Skeletal muscle tissue (tissue), 4 donors: ENCODE measurements around the gene CKS2. TPM values are rescaled to one million over a fixed set of nuclear protein-coding genes. Genes with fewer than 3 reads are reported as not detected.
A peak's percentile ranks its signal among the peaks of the same experiment; 100 is the strongest.
"Not testable (repeated sequence)": the region's sequence is repeated elsewhere in the genome, so short reads cannot be mapped to it uniquely, and the experiment has no call there.

Experiments
- H3K27ac ChIP-seq: one replicate; pipeline ENCODE4 v1.7.0; 2013; ENCODE audit warnings: mild to moderate bottlenecking, low read depth, low read length, inconsistent platforms
- H3K27me3 ChIP-seq, 3 donors: one replicate each; pipeline ENCODE4 v1.7.0; 2013; ENCODE audit warnings: low read length in 3 of 3; ENCODE audit not compliant: control insufficient read depth in 3 of 3, insufficient read depth in 3 of 3
- H3K36me3 ChIP-seq, 3 donors: one replicate each; pipeline ENCODE4 v1.7.0; 2013; ENCODE audit warnings: low read length in 3 of 3; ENCODE audit not compliant: control insufficient read depth in 3 of 3, insufficient read depth in 3 of 3
- H3K4me1 ChIP-seq, 3 donors: one replicate each; pipeline ENCODE4 v1.7.0; 2013; ENCODE audit warnings: low read length in 3 of 3, mild to moderate bottlenecking in 3 of 3; ENCODE audit not compliant: control insufficient read depth in 3 of 3, insufficient read depth in 3 of 3
- H3K4me3 ChIP-seq, 3 donors: one replicate each; pipeline ENCODE4 v1.7.0; 2013; ENCODE audit warnings: low read length in 3 of 3
- H3K9ac ChIP-seq, 3 donors: one replicate each; pipeline ENCODE4 v1.7.0; 2013; ENCODE audit warnings: low read length in 3 of 3, mild to moderate bottlenecking in 3 of 3, moderate library complexity in 2 of 3, low read depth in 1 of 3
- H3K9me3 ChIP-seq, 3 donors: one replicate each; pipeline ENCODE4 v1.7.0; 2013; ENCODE audit warnings: low read length in 3 of 3; ENCODE audit not compliant: control insufficient read depth in 3 of 3
- total RNA-seq: library from RNA; depleted of rRNA; stranded (reverse); fragments of >200 nt; gene quantifications from one replicate; pipeline ENCODE4 v1.2.3, GENCODE V29; 2014
- donor health status: Osteomylitis.

CKS2 gene
- total RNA-seq, 1 donor from 2014 or later, result 25.6 TPM

- not testable (repeated sequence) for H3K4me1 ChIP-seq, H3K27ac ChIP-seq, H3K27me3 ChIP-seq, H3K9me3 ChIP-seq, H3K36me3 ChIP-seq
- H3K9ac ChIP-seq, result peak overlapping the region in 1 of 3 donors; percentile 3
- peak overlapping the region in 1 of 3 donors; percentile 13 for H3K4me3 ChIP-seq
Measured at GRCh38 chr9:89282248-89282968, 28.6 kb upstream of the CKS2 start.

DNA sequence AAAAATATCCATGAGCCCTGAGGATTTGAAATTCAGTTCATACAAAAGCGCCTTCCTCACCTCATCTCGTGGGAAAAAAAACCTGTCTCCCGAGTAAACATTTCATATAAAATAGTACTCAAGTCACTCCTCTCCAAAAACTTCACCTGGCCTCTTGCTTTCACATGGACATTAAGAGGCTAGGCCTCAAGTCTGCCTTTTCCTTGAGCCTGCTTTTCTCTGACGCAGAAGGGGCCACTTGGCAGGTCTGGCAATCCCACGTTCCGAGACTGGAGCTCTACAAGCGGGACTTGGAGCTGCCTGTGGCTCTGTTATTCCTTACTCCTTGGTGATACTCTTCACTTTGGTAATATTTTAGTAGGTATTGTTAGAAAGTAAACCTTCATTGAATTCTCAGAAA is 26.9 kb upstream of the CKS2 start:
- H3K27ac ChIP-seq, result no peak overlapping the region
- H3K36me3 ChIP-seq, result no peaks in the 10 kb centered on the region
- no peaks in the 10 kb centered on the region for H3K4me1 ChIP-seq
- H3K9ac ChIP-seq, result no peak overlapping the region
- H3K9me3 ChIP-seq, result no peaks in the 10 kb centered on the region
- H3K27me3 ChIP-seq, result no peaks in the 10 kb centered on the region
- H3K4me3 ChIP-seq, result no peak overlapping the region

DNA sequence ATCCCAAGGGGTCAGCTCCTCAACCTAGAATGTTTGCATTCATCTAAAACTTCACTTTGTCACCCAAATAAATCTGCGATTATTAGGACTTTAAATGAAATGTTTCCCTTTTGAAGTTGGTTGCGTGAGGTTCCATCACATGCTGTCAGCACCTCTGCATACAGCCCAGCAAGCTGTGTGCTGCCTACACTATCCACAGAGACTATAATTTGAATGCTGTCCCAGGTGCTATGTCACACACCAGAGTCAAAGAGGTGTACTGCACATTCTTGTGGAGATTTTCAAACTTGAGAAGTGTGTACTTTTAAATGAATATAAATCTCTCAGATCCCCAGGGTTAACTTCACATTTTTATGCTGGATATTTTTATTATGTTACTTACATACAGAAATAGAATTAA is 19.3 kb upstream of the CKS2 start:
- no peak overlapping the region for H3K27ac ChIP-seq
- H3K9ac ChIP-seq, result no peak overlapping the region
- no peaks in the 10 kb centered on the region for H3K36me3 ChIP-seq
- H3K9me3 ChIP-seq, result peaks cover 0 to 2% (median 0%) of the 10 kb centered on the region in 3 donors
- H3K4me3 ChIP-seq, result no peak overlapping the region
- no peaks in the 10 kb centered on the region for H3K4me1 ChIP-seq
- H3K27me3 ChIP-seq, result no peaks in the 10 kb centered on the region

GRCh38 chr9:89293014-89293413 is 18.0 kb upstream of the CKS2 start:
- Histone ChIP-seq H3K36me3 (no peaks in the 10 kb centered on the region), H3K4me3 (no peak overlapping the region), H3K27ac (no peak overlapping the region), H3K9ac (no peak overlapping the region), H3K4me1 (no peaks in the 10 kb centered on the region), H3K27me3 (no peaks in the 10 kb centered on the region), H3K9me3 (peaks cover 0 to 2% (median 0%) of the 10 kb centered on the region in 3 donors)

- Histone ChIP-seq H3K27me3 (no peaks in the 10 kb centered on the region), H3K9ac (no peak overlapping the region), H3K27ac (no peak overlapping the region), H3K4me1 (no peaks in the 10 kb centered on the region), H3K9me3 (peaks cover 0 to 2% (median 0%) of the 10 kb centered on the region in 3 donors), H3K36me3 (no peaks in the 10 kb centered on the region), H3K4me3 (no peak overlapping the region)
Measured at GRCh38 chr9:89295400-89295799, 15.6 kb upstream of the CKS2 start.

GRCh38 chr9:89301996-89302395 is 9.0 kb upstream of the CKS2 start:
- not testable (repeated sequence) for H3K4me1 ChIP-seq, H3K27ac ChIP-seq, H3K4me3 ChIP-seq, H3K9ac ChIP-seq, H3K27me3 ChIP-seq, H3K9me3 ChIP-seq, H3K36me3 ChIP-seq

GRCh38 chr9:89304020-89304833 is 6.8 kb upstream of the CKS2 start:
- no peaks in the 10 kb centered on the region for H3K9me3 ChIP-seq
- H3K4me1 ChIP-seq, result peaks cover 0 to 4% (median 3%) of the 10 kb centered on the region in 3 donors
- no peak overlapping the region for H3K9ac ChIP-seq
- H3K4me3 ChIP-seq, result no peak overlapping the region
- H3K27ac ChIP-seq, result no peak overlapping the region
- H3K27me3 ChIP-seq, result no peaks in the 10 kb centered on the region
- peaks cover 0 to 6% (median 3%) of the 10 kb centered on the region in 3 donors for H3K36me3 ChIP-seq

DNA sequence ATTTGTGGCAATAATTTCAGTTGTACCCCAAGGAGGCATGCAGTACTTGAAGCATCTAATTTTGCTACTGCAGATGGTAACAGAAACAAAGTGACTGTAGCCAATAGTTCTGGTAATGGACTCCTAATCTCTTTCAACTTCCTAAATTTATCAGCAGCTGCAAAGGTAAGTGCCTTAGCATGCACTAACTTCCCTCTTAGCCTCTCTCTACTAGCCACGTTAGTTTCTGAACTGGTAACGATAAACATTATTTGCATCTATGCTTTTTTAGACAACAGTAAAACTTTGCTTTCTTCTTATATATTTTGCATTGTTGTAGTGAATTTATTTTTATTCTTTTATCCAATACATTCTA is 6.2 kb upstream of the CKS2 start:
- H3K27me3 ChIP-seq, result no peaks in the 10 kb centered on the region
- peaks cover 0 to 6% (median 3%) of the 10 kb centered on the region in 3 donors for H3K36me3 ChIP-seq
- no peak overlapping the region for H3K9ac ChIP-seq
- H3K9me3 ChIP-seq, result no peaks in the 10 kb centered on the region
- H3K4me3 ChIP-seq, result no peak overlapping the region
- H3K4me1 ChIP-seq, result peaks cover 6 to 10% (median 9%) of the 10 kb centered on the region in 3 donors
- no peak overlapping the region for H3K27ac ChIP-seq

DNA sequence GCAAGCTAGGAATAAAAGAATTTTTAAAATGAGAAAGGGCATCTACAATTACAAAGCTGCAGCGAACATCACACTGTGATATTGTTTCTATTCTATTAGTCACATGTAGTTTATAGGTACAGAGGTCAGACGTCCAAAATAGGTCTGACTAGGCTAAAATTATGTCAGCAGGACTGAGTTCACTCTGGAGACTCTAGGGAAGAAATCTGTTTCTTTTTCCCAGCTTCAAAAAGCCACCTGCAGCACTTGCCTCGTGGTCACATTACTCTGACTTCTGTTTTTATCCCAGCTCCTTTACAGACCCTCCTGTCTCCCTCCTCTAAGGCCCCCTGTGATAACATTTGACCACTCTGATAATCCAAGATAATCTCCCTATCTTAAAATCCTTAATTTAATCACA is 5.1 kb upstream of the CKS2 start:
- peak overlapping the region; percentile 46 for H3K27ac ChIP-seq
- peaks cover 0 to 6% (median 3%) of the 10 kb centered on the region in 3 donors for H3K36me3 ChIP-seq
- no peaks in the 10 kb centered on the region for H3K9me3 ChIP-seq
- peaks cover 7 to 15% (median 10%) of the 10 kb centered on the region in 3 donors for H3K4me1 ChIP-seq
- peak overlapping the region in 2 of 3 donors; percentile 25 to 28 for H3K9ac ChIP-seq
- no peak overlapping the region for H3K4me3 ChIP-seq
- H3K27me3 ChIP-seq, result no peaks in the 10 kb centered on the region

GRCh38 chr9:89309166-89309565 is 1.8 kb upstream of the CKS2 start:
- H3K36me3 ChIP-seq, result peaks cover 0 to 6% (median 3%) of the 10 kb centered on the region in 3 donors
- peak overlapping the region in 2 of 3 donors; percentile 95 to 98 for H3K9ac ChIP-seq
- H3K27ac ChIP-seq, result peak overlapping the region; percentile 100
- peaks cover 14 to 27% (median 16%) of the 10 kb centered on the region in 3 donors for H3K4me1 ChIP-seq
- H3K4me3 ChIP-seq, result no peak overlapping the region
- H3K27me3 ChIP-seq, result peaks cover 0 to 9% (median 0%) of the 10 kb centered on the region in 3 donors
- H3K9me3 ChIP-seq, result no peaks in the 10 kb centered on the region
